SK-N-MC (cell line): ENCODE measurements around the gene HRC.
A peak's percentile ranks its signal among the peaks of the same experiment; 100 is the strongest.
"Not testable (repeated sequence)": the region's sequence is repeated elsewhere in the genome, so short reads cannot be mapped to it uniquely, and the experiment has no call there.

Source experiments
- DNase-seq: peaks from one replicate; pipeline ENCODE4 v3.0.0-alpha.2; 2011; ENCODE audit warnings: low read depth, low spot score
- H3K27ac ChIP-seq: fragments of 200-600 bp; sonication (generic); 2 replicates; pipeline ENCODE4 v1.5.1; 2016; ENCODE audit warnings: mixed run types
- H3K36me3 ChIP-seq: fragments of 200-600 bp; sonication (generic); 2 replicates; pipeline ENCODE4 v1.6.1; 2017; ENCODE audit warnings: antibody characterized with exemption, low read length, mixed read lengths; ENCODE audit not compliant: insufficient read depth
- H3K4me3 ChIP-seq: fragments of 200-600 bp; sonication (generic); 2 replicates; pipeline ENCODE4 v1.5.1; 2016
- H3K9ac ChIP-seq: fragments of 200-600 bp; sonication (generic); 2 replicates; pipeline ENCODE4 v1.8.0; 2017; ENCODE audit warnings: mixed run types, mixed read lengths; ENCODE audit not compliant: insufficient read length
- H3K9me3 ChIP-seq: fragments of 200-600 bp; sonication (generic); 2 replicates; pipeline ENCODE4 v1.6.1; 2017; ENCODE audit warnings: low read depth, mild to moderate bottlenecking, antibody characterized with exemption, low read length, moderate library complexity, mixed read lengths
- EZH2 ChIP-seq: fragments of 200-600 bp; sonication (generic); IDR thresholded peaks from one replicate; pipeline ENCODE4 v1.6.1; 2017; ENCODE audit warnings: antibody characterized with exemption
- FOXP2 ChIP-seq: optimal IDR thresholded peaks from 2 replicates; pipeline ENCODE3; 2011; ENCODE audit warnings: mild to moderate bottlenecking, moderate library complexity; ENCODE audit not compliant: insufficient read depth; ENCODE audit errors: extremely low read length, control extremely low read depth
- POLR2AphosphoS5 ChIP-seq: IDR thresholded peaks from 2 replicates; pipeline ENCODE4 v1.6.1; 2012; ENCODE audit warnings: mild to moderate bottlenecking, low read depth, low read length, borderline replicate concordance

Gene HRC

DNA sequence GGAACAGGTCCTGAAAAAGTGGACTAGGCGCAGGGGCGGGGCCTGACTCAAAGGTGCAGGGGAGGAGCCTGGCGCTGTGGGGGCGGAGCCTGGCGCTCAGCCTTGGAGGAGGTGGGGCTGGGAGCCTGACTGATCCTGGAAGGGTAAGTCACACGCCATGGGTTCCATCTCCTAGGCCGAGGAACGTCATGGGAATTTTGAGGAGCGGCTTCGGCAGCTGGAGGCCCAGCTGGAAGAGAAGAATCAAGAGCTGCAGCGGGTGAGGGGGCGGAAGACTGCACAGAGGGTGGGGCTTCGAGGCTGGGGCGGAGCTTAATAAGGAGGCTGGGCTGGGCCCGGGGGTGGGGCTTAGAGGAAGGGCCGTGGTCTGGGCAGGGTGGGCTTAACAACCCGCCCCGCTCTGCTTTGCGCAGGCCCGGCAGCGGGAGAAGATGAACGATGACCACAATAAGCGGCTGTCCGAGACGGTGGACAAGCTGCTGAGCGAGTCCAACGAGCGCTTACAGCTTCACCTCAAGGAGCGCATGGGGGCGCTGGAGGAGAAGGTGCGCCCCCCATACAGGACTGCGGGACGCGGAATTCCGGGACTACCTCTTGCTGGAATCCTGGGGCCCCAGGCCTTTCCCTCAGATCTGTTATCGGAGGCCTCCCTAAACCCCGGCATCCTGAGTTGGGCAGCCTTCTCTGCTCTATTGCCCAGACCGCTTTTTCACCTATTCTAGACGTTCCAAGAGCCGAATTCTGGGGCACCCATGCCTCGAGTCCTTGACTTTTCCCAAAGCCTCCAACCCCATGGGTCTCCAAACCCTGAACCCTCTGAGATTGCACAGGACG, 21.4 kb downstream of the HRC start:
- no peak for DNase-seq
- Histone ChIP-seq H3K36me3 (peaks cover 67% of the 10 kb centered on the region), H3K9ac (no peak overlapping the region), H3K27ac (no peak overlapping the region), H3K9me3 (no peaks in the 10 kb centered on the region), H3K4me3 (no peak overlapping the region)
- TF ChIP-seq FOXP2, result no peak
- no peak for TF ChIP-seq EZH2
- no peak for TF ChIP-seq POLR2AphosphoS5

DNA sequence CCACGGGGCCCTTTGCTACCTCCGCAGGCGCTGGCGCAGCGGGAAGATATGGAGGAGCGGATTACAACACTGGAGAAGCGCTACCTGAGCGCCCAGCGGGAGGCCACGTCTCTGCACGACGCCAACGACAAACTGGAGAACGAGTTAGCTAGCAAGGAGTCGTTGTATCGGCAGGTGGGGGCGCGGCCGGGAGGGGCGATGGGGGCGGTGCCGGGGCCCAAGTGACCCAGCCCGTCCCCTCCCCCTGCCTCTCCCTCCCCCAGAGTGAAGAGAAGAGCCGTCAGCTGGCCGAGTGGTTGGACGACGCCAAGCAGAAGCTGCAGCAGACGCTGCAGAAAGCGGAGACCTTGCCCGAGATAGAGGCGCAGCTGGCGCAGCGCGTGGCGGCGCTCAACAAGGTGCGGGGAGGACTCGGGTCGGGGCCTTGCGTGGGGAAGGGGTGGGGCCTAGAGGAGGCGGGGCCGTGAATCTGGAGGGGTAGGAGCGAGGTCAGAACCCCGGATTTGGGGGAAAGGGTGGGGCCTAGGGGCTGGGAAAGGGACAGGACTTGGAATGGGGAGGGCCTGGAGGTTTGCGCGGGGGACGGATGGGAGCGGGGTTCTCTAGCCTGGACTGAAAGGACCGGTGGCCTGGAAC, 22.1 kb downstream of the HRC start:
- Histone ChIP-seq H3K36me3 (peaks cover 67% of the 10 kb centered on the region), H3K27ac (no peak overlapping the region), H3K9ac (no peak overlapping the region), H3K9me3 (no peaks in the 10 kb centered on the region), H3K4me3 (no peak overlapping the region)
- TF ChIP-seq POLR2AphosphoS5 (no peak), EZH2 (no peak), FOXP2 (no peak)
- DNase-seq, result no peak

DNA sequence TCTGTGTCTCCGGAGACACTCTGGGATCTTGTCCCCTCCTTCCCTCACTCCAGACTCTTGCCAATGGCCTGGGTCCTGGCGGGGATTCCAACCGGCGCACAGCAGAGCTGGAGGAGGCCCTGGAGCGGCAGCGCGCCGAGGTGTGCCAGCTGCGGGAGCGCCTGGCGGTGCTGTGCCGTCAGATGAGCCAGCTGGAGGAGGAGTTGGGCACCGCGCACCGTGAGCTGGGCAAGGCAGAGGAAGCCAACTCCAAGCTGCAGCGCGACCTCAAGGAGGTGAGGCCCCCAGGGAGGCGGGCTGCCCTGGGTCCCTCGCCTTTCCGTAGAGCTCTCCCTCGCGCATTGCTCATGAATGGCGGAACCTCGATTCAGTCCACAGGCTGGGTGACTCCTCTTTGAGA, 24.9 kb downstream of the HRC start:
- H3K27ac ChIP-seq, result no peak overlapping the region
- TF ChIP-seq FOXP2 (no peak), POLR2AphosphoS5 (no peak)
- H3K9me3 ChIP-seq, result no peaks in the 10 kb centered on the region
- no peak for DNase-seq
- H3K9ac ChIP-seq, result no peak overlapping the region
- H3K4me3 ChIP-seq, result no peak overlapping the region
- H3K36me3 ChIP-seq, result peaks cover 49% of the 10 kb centered on the region

DNA sequence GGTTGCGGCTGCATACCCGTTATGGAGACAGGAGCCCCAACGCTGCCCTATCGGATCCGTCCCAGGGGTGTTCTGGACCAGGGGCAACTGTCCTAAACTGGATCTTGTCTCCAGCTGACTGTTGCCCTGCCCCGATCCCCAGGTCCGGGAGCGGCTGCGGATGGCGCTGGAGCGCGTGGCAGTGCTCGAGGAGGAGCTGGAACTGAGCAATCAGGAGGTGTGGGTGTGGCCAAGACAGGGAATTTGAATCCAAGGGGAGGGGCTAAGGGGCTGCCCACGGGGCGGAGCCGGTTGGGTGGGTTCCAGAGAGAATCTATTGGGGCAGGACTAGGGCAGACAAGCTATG, 26.0 kb downstream of the HRC start:
- no peaks in the 10 kb centered on the region for H3K9me3 ChIP-seq
- H3K4me3 ChIP-seq, result peak overlapping the region; percentile 92
- no peak for TF ChIP-seq EZH2
- TF ChIP-seq POLR2AphosphoS5, result peak; percentile 51; the same call in 1 of the 2 replicates
- TF ChIP-seq FOXP2, result no peak
- DNase-seq, result no peak
- peaks cover 38% of the 10 kb centered on the region for H3K36me3 ChIP-seq
- peak overlapping the region; percentile 72 for H3K9ac ChIP-seq
- peak overlapping the region; percentile 89 for H3K27ac ChIP-seq

DNA sequence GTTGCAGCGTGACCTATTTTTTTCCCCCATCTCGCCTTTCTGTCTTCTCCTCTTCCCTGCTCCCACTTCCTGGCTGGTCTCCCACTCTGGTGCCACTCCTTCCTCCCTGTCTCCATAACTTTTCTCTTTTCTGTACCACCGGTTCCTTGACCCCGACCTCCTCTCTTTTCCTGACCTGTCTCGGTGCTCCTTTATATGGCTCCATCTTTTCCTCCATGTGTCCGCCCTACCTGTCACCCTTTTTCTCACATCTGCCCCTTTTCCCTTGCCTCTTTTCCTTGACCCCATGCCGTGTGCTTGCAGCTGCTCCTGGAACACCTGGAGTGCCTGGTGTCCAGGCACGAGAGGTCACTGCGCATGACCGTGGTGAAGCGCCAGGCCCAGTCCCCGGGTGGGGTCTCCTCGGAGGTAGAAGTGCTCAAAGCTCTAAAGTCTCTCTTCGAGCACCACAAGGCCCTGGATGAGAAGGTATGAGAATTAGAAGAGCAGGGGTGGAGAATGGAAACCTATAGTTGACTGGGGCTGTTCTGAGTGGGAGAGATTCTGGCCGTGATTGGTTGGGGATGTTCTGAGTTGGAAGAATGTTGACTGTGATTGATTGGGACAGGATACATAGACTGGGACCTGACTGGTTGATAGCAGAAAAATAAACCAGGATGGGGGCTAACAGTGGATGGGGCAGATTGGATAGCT, 26.5 kb downstream of the HRC start:
- Histone ChIP-seq H3K9ac (peak overlapping the region; percentile 72), H3K4me3 (peak overlapping the region; percentile 92), H3K36me3 (peaks cover 32% of the 10 kb centered on the region), H3K27ac (peak overlapping the region; percentile 89), H3K9me3 (no peaks in the 10 kb centered on the region)
- TF ChIP-seq POLR2AphosphoS5, result peak; percentile 58
- TF ChIP-seq EZH2, result no peak
- DNase-seq, result no peak

DNA sequence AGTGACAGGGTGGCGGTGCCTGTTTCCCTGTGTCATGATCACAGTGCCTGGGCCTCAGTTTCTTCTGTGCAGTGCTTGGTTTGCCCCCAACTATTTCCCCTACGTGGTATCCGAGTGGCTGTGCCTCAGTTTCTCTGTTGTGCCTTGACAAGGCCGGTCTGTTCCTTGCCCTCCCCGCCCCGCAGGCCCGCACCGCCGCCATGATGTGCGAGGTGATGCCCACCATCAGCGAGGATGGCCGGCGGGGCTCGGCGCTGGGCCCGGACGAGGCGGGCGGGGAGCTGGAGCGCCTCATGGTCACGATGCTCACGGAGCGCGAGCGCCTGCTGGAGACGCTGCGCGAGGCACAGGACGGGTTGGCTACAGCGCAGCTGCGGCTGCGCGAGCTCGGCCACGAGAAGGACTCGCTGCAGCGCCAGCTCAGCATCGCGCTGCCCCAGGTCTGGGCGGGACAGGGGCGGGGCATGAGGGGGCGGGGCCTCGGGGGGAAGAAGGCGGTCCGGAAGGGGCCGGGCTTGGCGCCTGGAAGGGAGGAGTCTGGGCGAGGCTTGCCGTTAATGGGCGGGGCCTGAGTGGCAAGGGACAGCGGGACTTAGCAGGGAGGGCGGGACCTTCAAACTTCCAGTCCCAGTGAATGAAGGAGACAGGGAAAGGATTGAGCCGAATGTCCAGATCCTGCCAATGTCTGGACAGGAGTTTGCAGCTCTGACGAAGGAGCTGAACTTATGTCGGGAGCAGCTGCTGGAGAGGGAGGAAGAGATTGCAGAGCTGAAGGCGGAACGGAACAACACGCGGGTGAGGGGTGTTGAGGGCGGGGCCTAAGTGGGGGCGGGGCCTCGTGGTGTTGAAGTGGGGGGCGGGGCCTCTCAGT, 27.3 kb downstream of the HRC start:
- Histone ChIP-seq H3K4me3 (peak overlapping the region; percentile 92), H3K9ac (no peak overlapping the region), H3K27ac (peak overlapping the region; percentile 89; the same call in 1 of the 2 replicates), H3K36me3 (peaks cover 25% of the 10 kb centered on the region), H3K9me3 (no peaks in the 10 kb centered on the region)
- peak; percentile 95 for DNase-seq
- TF ChIP-seq POLR2AphosphoS5 (peak; percentile 54; the same call in 1 of the 2 replicates), FOXP2 (no peak)

DNA sequence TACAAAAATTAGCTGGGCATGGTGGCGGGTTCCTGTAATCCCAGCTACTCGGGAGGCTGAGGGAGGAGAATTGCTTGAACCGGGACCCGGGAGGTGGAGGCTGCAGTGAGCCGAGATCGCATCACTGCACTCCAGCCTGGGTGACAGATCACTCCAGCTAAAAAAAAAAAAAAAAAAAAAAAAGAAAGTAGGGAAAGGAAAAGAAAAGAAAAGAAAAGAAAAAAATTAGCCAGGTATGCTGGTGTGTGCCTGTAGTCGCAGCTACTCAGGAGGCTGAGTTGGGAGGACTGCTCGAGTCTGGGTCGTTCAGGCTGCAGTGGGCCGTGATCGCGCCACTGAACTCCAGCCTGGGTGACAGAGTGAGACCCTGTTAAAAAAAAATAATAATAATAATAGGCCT, 28.0 kb downstream of the HRC start:
- H3K9ac ChIP-seq, H3K9me3 ChIP-seq, H3K27ac ChIP-seq, H3K4me3 ChIP-seq, DNase-seq: not testable (repeated sequence)
- H3K36me3 ChIP-seq, result peaks cover 18% of the 10 kb centered on the region

DNA sequence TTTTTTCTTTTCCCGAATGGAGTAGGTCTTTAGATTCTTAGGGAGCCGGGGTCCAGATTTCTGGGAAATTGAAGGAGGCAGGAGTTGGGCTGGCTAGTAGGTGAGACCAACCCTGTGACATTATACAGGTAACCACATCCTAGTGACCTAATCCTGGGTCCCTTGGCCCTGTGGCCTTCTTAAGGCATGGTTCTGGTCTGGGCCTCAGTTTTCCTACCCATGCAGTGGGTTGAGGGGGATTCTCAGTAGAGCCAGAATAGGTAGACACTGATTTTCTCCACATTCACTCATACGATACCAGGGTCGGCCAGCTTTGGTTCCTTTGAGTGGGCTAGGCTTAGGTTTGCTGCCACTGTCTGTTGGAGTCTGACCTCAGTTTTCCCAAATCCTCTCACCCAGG, 28.6 kb downstream of the HRC start:
- DNase-seq, result no peak
- Histone ChIP-seq H3K9me3 (no peaks in the 10 kb centered on the region), H3K4me3 (no peak overlapping the region), H3K36me3 (peaks cover 17% of the 10 kb centered on the region), H3K27ac (no peak overlapping the region), H3K9ac (no peak overlapping the region)
- TF ChIP-seq EZH2, result no peak
- no peak for TF ChIP-seq POLR2AphosphoS5
- no peak for TF ChIP-seq FOXP2
